Measurements from ENCODE around the gene ATRAID. TPM values are rescaled to one million over a fixed set of nuclear protein-coding genes. Genes with fewer than 3 reads are reported as not detected.

Gene ATRAID
- total RNA-seq, 1 donor from 2014 or later, result 284 TPM

- H3K4me1 ChIP-seq, result no peaks in the 10 kb centered on the region
- no peak overlapping the region for H3K27ac ChIP-seq
- no peaks in the 10 kb centered on the region for H3K27me3 ChIP-seq
- no peak for DNase-seq (ENCODE audit: low spot score in 2 of 2)
- H3K4me3 ChIP-seq, result no peak overlapping the region
- H3K9me3 ChIP-seq, result no peaks in the 10 kb centered on the region
- intact Hi-C loops (cut with DNase I), result no loop called here
- H3K36me3 ChIP-seq, result peaks cover 79 to 89% of the 10 kb centered on the region in 2 donors
- no peak for TF ChIP-seq CTCF (IDR thresholded peaks at IDR 0.05)
These were observed 28.6 kb downstream of the ATRAID start for GRCh38 chr2:27240406-27240805.

- Histone ChIP-seq H3K27me3 (no peaks in the 10 kb centered on the region), H3K9me3 (no peaks in the 10 kb centered on the region), H3K36me3 (peaks cover 65 to 73% of the 10 kb centered on the region in 2 donors), H3K4me1 (no peaks in the 10 kb centered on the region), H3K27ac (no peak overlapping the region), H3K4me3 (no peak overlapping the region)
- no peak for TF ChIP-seq CTCF (IDR thresholded peaks at IDR 0.05)
- intact Hi-C loops (cut with DNase I), result no loop called here
- DNase-seq (ENCODE audit: low spot score in 2 of 2), result no peak
These were observed 30.1 kb downstream of the ATRAID start for GRCh38 chr2:27241761-27242613.

GRCh38 chr2:27242614-27242951, 30.7 kb downstream of the ATRAID start:
- Histone ChIP-seq H3K27me3 (no peaks in the 10 kb centered on the region), H3K9me3 (no peaks in the 10 kb centered on the region), H3K4me3 (no peak overlapping the region), H3K27ac (no peak overlapping the region), H3K36me3 (peaks cover 59 to 67% of the 10 kb centered on the region in 2 donors), H3K4me1 (no peaks in the 10 kb centered on the region)
- no peak for TF ChIP-seq CTCF (IDR thresholded peaks at IDR 0.05)
- no peak for DNase-seq (ENCODE audit: low spot score in 2 of 2)
- intact Hi-C loops (cut with DNase I), result no loop called here

GRCh38 chr2:27243391-27244130, 31.7 kb downstream of the ATRAID start:
- intact Hi-C loops (cut with DNase I), result no loop called here
- no peak for DNase-seq (ENCODE audit: low spot score in 2 of 2)
- no peak overlapping the region for H3K27ac ChIP-seq
- no peaks in the 10 kb centered on the region for H3K9me3 ChIP-seq
- peaks cover 49 to 58% of the 10 kb centered on the region in 2 donors for H3K36me3 ChIP-seq
- H3K4me3 ChIP-seq, result no peak overlapping the region
- H3K4me1 ChIP-seq, result no peaks in the 10 kb centered on the region
- no peaks in the 10 kb centered on the region for H3K27me3 ChIP-seq
- no peak for TF ChIP-seq CTCF (IDR thresholded peaks at IDR 0.05)

- peaks cover 33 to 42% of the 10 kb centered on the region in 2 donors for H3K36me3 ChIP-seq
- no peak overlapping the region for H3K27ac ChIP-seq
- no peaks in the 10 kb centered on the region for H3K9me3 ChIP-seq
- H3K27me3 ChIP-seq, result no peaks in the 10 kb centered on the region
- TF ChIP-seq CTCF (IDR thresholded peaks at IDR 0.05), result no peak
- intact Hi-C loops (cut with DNase I), result no loop called here
- no peak for DNase-seq (ENCODE audit: low spot score in 2 of 2)
- peaks cover 0 to 10% of the 10 kb centered on the region in 2 donors for H3K4me1 ChIP-seq
- H3K4me3 ChIP-seq, result no peak overlapping the region
These were observed 33.3 kb downstream of the ATRAID start for GRCh38 chr2:27245116-27245515.

Measured in ascending aorta (tissue), 2 donors.